LNCAP (cell line): ENCODE measurements around the gene ERN1.

Source experiments
- CTCF ChIP-seq: fragments of 450-650 bp; IDR thresholded peaks from 2 replicates; pipeline ENCODE4 v1.5.1; 2017; ENCODE audit warnings: mild to moderate bottlenecking

The ERN1 gene

GRCh38 chr17:64087252-64088005, 42.5 kb downstream of the ERN1 start:
- TF ChIP-seq CTCF = no peak

DNA sequence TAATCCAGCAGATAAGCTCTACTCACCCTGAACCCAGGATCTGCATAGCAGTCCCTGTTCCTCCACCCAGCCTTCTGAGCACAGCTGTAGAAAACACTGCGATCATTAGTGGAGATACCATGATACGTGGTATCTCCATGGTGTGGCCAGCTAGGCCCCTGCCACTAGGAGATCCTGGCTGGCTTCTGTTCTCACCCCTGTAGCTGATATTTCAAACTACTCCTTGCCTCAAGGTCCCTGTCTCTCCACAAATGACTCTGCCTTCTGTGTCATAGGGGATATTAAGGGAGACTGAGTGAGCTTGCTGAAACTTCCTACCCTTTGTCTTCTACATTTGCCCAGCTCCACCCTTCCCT, 44.3 kb downstream of the ERN1 start:
- TF ChIP-seq CTCF = no peak

- TF ChIP-seq CTCF = no peak
These were observed 44.8 kb downstream of the ERN1 start for GRCh38 chr17:64084940-64085649.

DNA sequence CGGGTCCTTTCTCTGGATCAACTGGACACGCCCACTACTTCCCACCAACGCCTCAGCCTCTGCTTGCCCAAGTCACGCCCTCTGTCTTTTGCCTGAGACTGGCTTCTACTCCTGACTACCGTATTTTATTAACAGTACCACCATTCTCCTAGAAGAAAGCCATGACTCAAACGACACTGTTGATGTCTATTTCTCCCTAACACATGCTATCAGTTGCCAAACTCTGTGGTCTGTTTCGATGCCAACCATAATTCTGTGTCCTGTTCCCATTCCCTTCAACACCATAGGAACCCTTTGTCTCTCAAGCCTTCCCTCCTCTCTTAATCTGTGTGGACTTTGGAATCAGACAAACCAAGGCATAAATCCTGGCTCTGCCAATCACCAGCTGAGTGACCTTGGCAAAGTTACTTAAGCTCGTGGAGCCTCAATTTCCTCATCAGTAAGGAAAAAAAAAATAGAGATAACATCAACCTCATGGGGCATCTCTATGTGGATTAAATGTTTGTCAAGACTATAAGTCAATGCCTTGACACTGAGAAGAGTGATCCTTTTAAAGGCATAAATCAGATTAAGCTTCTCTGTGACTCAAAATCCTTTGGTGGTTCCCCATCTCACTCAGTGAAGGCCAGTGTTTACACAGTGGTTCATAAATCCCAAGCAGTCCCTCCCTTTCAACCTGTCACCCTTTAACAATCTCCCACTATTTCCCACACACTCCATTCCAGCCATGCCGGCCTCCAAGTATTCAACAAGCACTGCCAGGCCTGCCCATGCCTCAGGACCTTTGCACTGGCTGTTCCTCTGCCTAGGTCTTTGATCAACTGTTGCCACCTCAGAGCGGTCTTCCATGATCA, 45.6 kb downstream of the ERN1 start:
- no peak for TF ChIP-seq CTCF

GRCh38 chr17:64083563-64084085, 46.3 kb downstream of the ERN1 start:
- TF ChIP-seq CTCF = no peak

DNA sequence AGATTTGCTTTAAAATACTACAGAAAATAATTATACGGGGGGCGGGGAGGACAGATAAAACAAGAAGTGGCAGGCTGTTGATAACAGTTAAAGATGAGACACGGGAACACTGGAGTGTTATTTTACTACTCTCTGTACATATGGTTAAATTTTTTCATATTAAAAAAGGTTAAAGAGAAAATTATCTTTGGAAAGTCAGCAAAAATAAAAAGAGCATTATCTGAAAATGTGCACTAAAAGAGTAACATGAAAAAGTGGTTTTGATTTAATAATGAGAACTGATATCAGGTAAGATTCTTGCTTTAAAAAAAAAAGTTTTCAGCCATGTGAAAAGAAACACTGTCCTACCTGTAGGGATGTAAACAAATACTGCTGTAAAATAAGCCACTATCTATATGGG, 46.9 kb downstream of the ERN1 start:
- no peak for TF ChIP-seq CTCF
